Esophagus muscularis mucosa (tissue), 4 donors: ENCODE results near the gene ZNF511. TPM values are rescaled to one million over a fixed set of nuclear protein-coding genes. Genes with fewer than 3 reads are reported as not detected.

Experiments used
- DNase-seq: peaks from one replicate; pipeline ENCODE4 v3.0.0-alpha.2; 2017; ENCODE audit errors: extremely low spot score
- H3K27ac ChIP-seq, 4 donors: fragments of 200-600 bp; sonication (generic); replicated peaks in 1 of 4; 1 replicate in 3 of 4; 2 replicates in 1 of 4; pipeline ENCODE4 v1.5.1; 2016 to 2019; ENCODE audit warnings: mild to moderate bottlenecking in 1 of 4
- H3K27me3 ChIP-seq, 4 donors: fragments of 200-600 bp; sonication (generic); one replicate each; pipeline versions ENCODE4 v1.5.1 to v1.6.0; 2016 to 2019
- H3K36me3 ChIP-seq, 4 donors: fragments of 200-600 bp; sonication (generic); one replicate each; pipeline ENCODE4 v1.5.1; 2016 to 2019
- H3K4me1 ChIP-seq, 4 donors: fragments of 200-600 bp; sonication (generic); one replicate each; pipeline ENCODE4 v1.5.1; 2016 to 2019
- H3K4me3 ChIP-seq, 4 donors: fragments of 200-600 bp; sonication (generic); 1 replicate in 2 of 4; 2 replicates in 2 of 4; pipeline ENCODE4 v1.5.1; 2016 to 2019; ENCODE audit warnings: mild to moderate bottlenecking in 4 of 4, moderate library complexity in 1 of 4
- H3K9me3 ChIP-seq, 4 donors: fragments of 200-600 bp; sonication (generic); 1 replicate in 3 of 4; 2 replicates in 1 of 4; pipeline ENCODE4 v1.5.1; 2016 to 2019
- EP300 ChIP-seq: sonication (generic); formaldehyde crosslinking; IDR thresholded peaks from one replicate; pipeline ENCODE4 v1.6.1; 2017; ENCODE audit warnings: antibody characterized with exemption
- POLR2A ChIP-seq: fragments of 450-650 bp; IDR thresholded peaks from one replicate; pipeline ENCODE4 v1.6.1; 2017; ENCODE audit warnings: antibody characterized with exemption, moderate library complexity, mild to moderate bottlenecking, low read depth
- POLR2AphosphoS5 ChIP-seq, 2 donors: sonication (generic); formaldehyde crosslinking; IDR thresholded peaks; one replicate each; pipeline ENCODE4 v1.6.1; 2017; ENCODE audit warnings: antibody characterized with exemption in 2 of 2
- WGBS: methylation state at CpG from one replicate; pipeline ENCODE4 v1.1.5; 2018; 5-methylcytosine and 5-hydroxymethylcytosine counted together
- intact Hi-C: fragments of 100-400 bp; cut with DNase I; formaldehyde crosslinking; loops from one replicate; pipeline ENCODE4 v1.15.1; 2023
- total RNA-seq, 4 donors: library from RNA; depleted of rRNA; stranded (reverse); fragments of >200 nt; gene quantifications; one replicate each; pipeline versions ENCODE4 v1.1.0 to v1.2.1, GENCODE V29; 2016
- TF ChIP-seq, protein P1 (sequence below), 3 experiments: fragments of 200-600 bp in 2 of 3; fragments of 450-650 bp in 1 of 3; sonication (generic) in 2 of 3; IDR thresholded peaks; one replicate each; pipeline ENCODE4 v1.5.1; 2017 to 2019; ENCODE audit warnings: antibody characterized with exemption in 3 of 3, mild to moderate bottlenecking in 2 of 3, moderate library complexity in 1 of 3

The ZNF511 gene
- total RNA-seq, 4 donors from 2014 or later, result 22.9 to 34.8 (median 33.0) TPM

DNA sequence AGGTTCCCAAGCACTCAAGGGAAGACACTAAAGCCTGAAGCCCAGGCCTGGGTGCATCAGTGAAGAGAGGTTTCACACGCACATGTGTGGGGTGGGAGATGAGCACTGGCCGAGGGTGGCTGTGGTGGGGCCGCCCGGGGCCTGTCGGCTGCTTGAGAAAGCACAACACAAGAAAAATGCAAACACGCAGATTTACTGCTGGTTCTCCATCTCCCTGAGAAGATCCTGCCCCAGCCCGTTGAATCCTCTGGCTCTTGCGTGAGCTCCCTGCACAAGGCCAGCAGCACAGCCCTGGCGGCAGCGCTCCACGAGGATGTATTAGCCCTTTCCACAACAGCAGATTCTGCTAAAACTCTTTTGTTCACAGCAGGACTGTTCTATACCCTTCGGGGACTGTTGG lies 6.2 kb downstream of the ZNF511 start:
- intact Hi-C loops, result loop anchor here (5.0 kb wide), 2 partner anchors 62 to 478 kb away; partner anchors contain the start of gene PAOX
- WGBS, result 55% methylated on average over 12 of the region's 12 CpGs
- no peak for DNase-seq
- Histone ChIP-seq H3K27ac (no peak overlapping the region), H3K9me3 (no peaks in the 10 kb centered on the region), H3K4me1 (peaks cover 6 to 15% (median 14%) of the 10 kb centered on the region in 4 donors), H3K27me3 (peaks cover 0 to 16% (median 2%) of the 10 kb centered on the region in 4 donors), H3K36me3 (peaks cover 10 to 36% (median 33%) of the 10 kb centered on the region in 4 donors), H3K4me3 (no peak overlapping the region)
- TF ChIP-seq, protein P1, sequence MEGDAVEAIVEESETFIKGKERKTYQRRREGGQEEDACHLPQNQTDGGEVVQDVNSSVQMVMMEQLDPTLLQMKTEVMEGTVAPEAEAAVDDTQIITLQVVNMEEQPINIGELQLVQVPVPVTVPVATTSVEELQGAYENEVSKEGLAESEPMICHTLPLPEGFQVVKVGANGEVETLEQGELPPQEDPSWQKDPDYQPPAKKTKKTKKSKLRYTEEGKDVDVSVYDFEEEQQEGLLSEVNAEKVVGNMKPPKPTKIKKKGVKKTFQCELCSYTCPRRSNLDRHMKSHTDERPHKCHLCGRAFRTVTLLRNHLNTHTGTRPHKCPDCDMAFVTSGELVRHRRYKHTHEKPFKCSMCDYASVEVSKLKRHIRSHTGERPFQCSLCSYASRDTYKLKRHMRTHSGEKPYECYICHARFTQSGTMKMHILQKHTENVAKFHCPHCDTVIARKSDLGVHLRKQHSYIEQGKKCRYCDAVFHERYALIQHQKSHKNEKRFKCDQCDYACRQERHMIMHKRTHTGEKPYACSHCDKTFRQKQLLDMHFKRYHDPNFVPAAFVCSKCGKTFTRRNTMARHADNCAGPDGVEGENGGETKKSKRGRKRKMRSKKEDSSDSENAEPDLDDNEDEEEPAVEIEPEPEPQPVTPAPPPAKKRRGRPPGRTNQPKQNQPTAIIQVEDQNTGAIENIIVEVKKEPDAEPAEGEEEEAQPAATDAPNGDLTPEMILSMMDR (IDR thresholded peaks at IDR 0.05), result no peak
- no peak for TF ChIP-seq POLR2A
- TF ChIP-seq POLR2AphosphoS5 (IDR thresholded peaks at IDR 0.05), result no peak
- TF ChIP-seq EP300, result no peak

DNA sequence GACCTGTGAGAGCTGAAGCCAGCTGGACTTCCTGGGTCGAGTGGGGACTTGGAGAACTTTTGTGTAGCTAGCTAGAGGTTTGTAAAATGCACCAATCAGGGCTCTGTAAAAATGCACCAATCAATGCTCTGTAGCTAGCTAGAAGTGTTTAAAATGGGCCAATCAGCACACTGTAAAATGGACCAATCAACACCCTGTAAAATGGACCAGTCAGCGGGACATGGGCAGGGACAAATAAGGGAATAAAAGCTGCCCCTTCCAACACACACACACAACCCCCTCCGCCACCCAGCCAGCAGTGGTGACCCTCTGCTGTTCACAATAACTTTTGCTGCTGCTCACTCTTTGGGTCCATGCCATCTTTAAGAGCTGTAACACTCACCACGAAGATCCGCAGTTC lies 7.1 kb downstream of the ZNF511 start:
- WGBS, result 85% methylated on average over 5 of the region's 5 CpGs
- Histone ChIP-seq H3K4me3 (no peak overlapping the region), H3K27me3 (peaks cover 0 to 25% (median 2%) of the 10 kb centered on the region in 4 donors), H3K4me1 (peaks cover 6 to 14% (median 13%) of the 10 kb centered on the region in 4 donors), H3K27ac (no peak overlapping the region), H3K9me3 (no peaks in the 10 kb centered on the region), H3K36me3 (peaks cover 10 to 27% (median 23%) of the 10 kb centered on the region in 4 donors)
- TF ChIP-seq EP300, result no peak
- TF ChIP-seq POLR2A, result no peak
- TF ChIP-seq, protein P1 (IDR thresholded peaks at IDR 0.05), result no peak
- no peak for TF ChIP-seq POLR2AphosphoS5 (IDR thresholded peaks at IDR 0.05)
- DNase-seq, result no peak
- intact Hi-C loops, result loop anchor here (5.0 kb wide), 1 partner anchor 479 kb away; no protein-coding TSS in a partner anchor

DNA sequence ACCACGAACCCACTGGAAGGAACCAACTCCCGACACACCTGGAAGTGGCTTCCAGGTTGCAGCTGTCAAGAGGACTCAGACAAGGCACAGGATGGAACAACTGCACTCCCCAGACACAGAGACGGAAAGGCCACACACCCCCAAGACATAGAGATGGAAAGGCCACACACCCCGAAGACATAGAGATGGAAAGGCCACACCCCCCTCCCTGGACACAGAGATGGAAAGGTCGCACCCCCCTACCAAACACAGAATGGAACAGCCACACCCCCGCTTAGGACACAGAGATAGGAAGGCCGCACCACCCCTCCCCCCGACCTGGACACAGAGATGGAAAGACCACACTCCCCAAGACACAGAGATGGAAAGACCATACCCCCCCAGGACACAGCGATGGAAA lies 7.6 kb downstream of the ZNF511 start:
- H3K27ac ChIP-seq, result no peak overlapping the region
- 92% methylated on average over 9 of the region's 9 CpGs for WGBS
- peaks cover 6 to 14% (median 13%) of the 10 kb centered on the region in 4 donors for H3K4me1 ChIP-seq
- intact Hi-C loops, result loop anchor here (5.0 kb wide), 1 partner anchor 479 kb away; no protein-coding TSS in a partner anchor
- no peaks in the 10 kb centered on the region for H3K9me3 ChIP-seq
- TF ChIP-seq POLR2A (no peak), EP300 (no peak), POLR2AphosphoS5 (IDR thresholded peaks at IDR 0.05) (no peak)
- TF ChIP-seq, protein P1 (IDR thresholded peaks at IDR 0.05), result no peak
- DNase-seq, result no peak
- H3K4me3 ChIP-seq, result no peak overlapping the region
- peaks cover 9 to 23% (median 20%) of the 10 kb centered on the region in 4 donors for H3K36me3 ChIP-seq
- peaks cover 0 to 29% (median 2%) of the 10 kb centered on the region in 4 donors for H3K27me3 ChIP-seq

DNA sequence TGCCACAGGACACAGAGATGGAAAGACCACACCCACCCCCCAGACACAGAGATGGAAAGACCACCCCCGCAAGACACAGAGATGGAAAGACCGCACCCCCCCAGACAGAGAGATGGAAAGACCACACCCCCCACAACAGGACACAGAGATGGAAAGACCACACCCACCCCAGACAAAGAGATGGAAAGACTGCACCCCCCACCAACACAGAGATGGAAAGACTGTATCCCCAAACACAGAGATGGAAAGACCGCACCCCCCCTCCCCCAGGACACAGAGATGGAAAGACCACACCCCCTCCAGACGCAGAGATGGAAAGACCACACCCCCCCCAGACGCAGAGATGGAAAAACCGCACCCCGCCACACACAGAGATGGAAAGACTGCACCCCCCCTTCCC lies 8.0 kb downstream of the ZNF511 start:
- Histone ChIP-seq H3K36me3 (peaks cover 4 to 18% (median 16%) of the 10 kb centered on the region in 4 donors), H3K27me3 (peaks cover 0 to 31% (median 2%) of the 10 kb centered on the region in 4 donors), H3K4me1 (peaks cover 6 to 14% (median 13%) of the 10 kb centered on the region in 4 donors), H3K9me3 (no peaks in the 10 kb centered on the region), H3K4me3 (no peak overlapping the region), H3K27ac (no peak overlapping the region)
- 79% methylated on average over 5 of the region's 7 CpGs for WGBS
- intact Hi-C loops, result loop anchor here (5.0 kb wide), 1 partner anchor 479 kb away; no protein-coding TSS in a partner anchor
- DNase-seq, result no peak
- TF ChIP-seq, protein P1 (IDR thresholded peaks at IDR 0.05), result no peak
- no peak for TF ChIP-seq EP300
- no peak for TF ChIP-seq POLR2AphosphoS5 (IDR thresholded peaks at IDR 0.05)
- no peak for TF ChIP-seq POLR2A
